GM18907 (cell line): ENCODE measurements around the gene FGF14.
"Not testable (repeated sequence)": the region's sequence is repeated elsewhere in the genome, so short reads cannot be mapped to it uniquely, and the experiment has no call there.

Source experiments
- ATAC-seq: cut with Tn5 transposase; IDR thresholded peaks from one replicate; pipeline ENCODE4 v1.9.1; 2021; ENCODE audit warnings: mild to moderate bottlenecking, moderate library complexity; ENCODE audit not compliant: unreplicated experiment

The FGF14 gene

DNA sequence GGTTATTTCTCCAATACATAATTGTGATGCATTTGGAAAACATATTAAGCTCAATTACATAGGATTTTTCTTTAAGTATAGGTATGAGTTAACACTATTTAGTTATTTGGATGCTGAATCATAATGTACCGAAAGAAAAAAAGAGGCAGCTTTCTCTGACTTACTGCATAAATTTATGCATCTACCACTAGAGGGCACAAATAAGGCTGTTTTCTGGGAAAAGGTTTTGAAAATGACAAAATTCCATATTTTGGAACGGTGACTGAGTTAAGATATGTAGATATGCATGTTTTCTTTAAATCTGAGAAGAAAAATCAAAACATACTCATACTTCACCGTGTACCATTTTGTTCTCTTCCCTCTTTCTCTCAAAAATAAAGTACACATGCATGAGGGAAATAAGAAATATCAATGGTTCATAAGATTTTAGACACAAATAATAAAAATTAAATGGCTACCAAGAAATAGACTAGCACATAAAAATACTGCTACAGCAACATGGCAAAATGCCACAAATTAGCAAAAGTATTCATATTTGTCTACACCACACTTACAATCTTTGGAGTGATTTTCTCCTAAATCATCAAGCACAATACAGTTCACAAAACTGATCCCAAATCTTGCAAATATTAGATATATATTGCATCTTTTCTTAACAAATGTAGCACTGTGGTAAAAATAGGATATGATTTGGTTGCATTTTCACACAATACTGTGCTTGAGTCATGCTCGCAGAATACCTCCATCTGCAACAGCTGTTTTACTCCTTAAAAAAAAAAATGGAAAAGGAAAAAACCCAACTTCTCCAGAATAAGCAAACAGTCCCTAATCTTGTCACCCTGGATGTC, 260.0 kb downstream of the FGF14 start:
- no peak for ATAC-seq

DNA sequence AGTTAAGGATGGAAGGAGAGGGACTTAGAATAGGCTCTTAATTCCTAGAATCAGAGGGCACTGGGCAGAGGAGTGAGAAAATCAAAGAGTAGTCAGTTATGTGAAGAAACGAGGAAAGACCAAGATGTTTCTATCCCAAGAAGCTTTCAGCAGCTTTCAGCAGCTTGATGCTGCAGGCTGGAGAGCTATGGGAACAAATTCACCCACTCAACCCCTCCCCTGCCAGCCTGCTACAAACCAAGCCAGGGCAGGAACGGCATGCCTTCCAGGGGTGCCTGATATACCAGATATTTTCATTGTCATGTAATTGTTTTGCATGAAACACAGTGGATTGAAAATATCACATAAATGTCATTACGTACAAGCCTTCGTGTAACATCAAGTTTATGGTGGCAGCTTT, 262.2 kb downstream of the FGF14 start:
- ATAC-seq: no peak

DNA sequence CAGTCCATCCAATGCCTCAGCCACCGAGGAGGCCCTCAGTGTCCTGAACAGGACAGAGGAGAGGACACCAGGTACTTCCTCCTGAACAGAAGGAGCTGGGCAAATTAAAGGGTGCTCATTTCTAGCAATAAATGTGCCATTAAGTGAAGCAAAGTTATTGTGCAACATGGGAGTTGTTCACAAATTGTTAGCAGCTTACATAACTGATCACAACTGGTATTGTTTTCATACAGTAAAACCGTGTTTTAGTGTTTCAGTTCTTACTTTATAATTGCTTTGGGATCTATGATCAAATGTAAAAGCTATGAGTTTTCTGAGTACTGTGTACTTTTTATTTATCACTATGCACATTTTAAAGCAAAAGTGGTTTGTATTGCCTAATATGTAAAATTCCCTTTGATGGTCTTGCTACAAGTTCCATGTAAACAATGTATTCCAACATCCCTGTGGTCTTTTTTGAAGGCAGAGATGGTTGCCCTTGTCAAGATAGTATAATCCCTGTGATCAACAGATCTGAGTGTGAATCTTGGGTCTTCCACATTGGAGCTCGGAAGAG, 263.1 kb downstream of the FGF14 start:
- ATAC-seq: no peak

DNA sequence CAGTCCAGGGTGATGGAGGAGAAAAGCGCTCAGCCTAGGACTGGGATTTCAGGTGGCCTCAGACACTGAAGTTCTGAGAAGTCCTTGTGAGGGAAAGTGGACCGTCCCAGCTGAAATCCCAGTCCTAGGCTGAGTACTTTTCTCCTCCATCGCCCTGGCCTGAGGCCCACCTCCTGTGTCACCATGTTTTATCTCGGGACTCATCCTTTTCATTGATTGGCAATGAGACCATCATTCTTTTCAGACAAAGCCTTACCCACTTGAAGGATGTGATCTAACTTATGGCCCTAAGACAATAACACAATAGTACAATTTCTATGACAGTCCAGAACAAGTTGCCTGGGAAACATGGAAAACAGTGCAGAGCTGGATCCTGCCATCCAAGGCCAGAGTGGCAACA, 263.9 kb downstream of the FGF14 start:
- ATAC-seq: not testable (repeated sequence)

DNA sequence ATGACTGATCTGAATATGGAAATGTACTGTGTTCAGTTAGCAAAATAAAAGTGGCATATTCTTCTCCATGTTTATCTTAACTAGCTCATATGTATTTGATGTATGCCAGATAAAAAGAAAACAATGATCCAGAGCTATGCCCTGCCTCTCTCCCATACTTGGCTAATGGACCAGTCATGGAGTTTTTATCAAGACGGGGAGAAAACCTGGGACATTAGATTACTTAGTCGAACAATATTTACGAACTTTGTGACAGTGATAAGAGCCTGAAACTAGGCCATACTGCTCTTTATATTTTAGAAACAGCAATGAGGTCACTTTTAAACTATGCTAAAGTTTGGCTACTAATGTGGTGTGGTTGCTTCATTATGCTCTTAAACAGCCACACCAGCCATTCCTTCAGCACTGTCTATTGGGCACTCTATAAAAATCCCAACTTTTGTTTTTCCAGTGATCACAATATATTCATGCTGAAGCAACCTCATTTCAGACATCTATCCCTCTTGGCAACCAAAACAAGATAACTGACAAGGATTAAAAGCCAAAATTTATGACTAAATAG, 265.0 kb downstream of the FGF14 start:
- ATAC-seq: no peak

DNA sequence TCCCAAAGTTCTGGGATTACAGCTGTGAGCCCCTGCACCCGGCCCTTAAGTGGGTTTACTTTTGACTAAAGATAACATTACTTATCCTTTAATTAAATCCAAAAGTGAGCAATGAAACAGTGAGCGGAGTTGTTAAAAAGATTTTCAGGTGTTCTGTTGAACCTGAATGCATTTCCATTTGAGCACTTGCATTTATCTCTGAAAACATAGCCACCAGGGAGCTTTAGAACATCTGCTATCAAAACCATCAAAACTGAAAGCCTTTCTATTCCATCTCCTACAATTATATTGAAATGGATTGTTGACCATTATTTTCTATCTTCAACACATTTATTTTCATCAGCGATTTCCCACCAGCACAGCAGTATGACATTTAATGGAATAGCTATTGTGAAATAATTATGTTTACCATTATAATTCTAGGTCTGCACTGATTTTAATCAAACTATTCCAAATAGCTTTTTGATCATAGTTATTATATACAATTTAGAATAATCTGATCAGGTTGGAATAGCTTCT, 269.0 kb downstream of the FGF14 start:
- ATAC-seq: no peak

DNA sequence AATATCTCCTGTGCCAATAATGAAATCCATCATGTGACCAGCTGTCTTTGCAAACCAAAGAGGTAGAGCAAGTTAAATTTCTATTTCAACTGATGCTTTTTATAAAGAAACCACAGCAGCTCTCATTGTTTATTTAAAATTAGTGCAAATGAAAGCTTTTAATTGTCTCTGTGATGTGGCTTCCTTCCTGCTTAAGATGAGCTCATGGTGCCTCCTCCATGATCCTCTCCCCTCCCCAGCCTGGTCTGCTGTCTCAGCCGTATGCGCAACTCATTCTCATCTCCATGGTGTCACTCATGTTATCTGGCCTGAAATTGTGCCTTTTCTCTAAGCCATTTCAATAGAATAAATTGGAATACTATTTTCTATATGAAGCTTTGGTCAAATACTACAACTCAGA, 270.6 kb downstream of the FGF14 start:
- ATAC-seq: no peak

DNA sequence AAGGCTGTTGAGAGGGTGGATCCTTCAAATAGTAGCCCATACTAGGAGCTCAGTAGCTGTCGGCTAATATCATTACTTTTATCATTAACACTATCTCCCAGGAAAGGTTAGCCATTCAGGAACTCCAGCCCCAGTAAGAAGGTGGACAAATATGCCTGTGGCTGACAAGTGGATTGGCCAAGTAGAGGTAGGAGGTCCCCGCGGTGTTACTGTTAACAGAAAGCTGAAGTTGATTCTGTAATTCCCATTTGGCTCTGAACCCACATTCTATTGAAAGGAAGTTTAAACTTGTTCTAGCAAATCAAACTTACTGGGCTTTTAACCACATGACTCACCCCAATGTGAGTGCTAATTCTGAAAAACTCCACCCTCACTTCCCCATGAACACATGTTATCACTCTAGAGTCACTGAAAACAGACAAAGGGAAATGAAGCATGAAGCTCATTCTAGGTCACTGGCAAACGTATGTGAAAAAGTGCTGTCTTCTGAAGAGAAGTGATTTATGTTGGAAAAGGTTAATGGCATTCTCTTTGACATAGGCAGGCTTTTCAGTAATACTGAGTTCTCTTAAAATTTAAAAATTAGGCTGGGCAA, 273.5 kb downstream of the FGF14 start:
- ATAC-seq: peak; percentile 70

DNA sequence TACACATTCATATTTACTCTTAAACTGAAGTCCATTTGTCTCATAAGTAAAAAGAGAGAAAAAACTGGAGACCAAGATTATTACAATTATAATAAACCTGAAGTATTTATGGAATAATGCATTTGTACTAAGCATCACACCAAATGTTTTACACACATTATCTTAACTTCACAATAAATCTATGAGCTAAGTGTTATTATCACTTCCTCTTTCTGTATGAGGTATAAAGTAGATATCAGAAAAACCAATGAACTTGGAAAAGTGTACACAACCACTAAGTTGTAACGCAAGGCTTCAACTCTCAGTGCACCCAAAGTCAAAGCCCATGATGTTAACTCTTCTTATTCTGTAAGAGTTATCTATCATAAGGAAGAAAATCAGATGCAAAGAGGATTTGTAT, 274.7 kb downstream of the FGF14 start:
- no peak for ATAC-seq

DNA sequence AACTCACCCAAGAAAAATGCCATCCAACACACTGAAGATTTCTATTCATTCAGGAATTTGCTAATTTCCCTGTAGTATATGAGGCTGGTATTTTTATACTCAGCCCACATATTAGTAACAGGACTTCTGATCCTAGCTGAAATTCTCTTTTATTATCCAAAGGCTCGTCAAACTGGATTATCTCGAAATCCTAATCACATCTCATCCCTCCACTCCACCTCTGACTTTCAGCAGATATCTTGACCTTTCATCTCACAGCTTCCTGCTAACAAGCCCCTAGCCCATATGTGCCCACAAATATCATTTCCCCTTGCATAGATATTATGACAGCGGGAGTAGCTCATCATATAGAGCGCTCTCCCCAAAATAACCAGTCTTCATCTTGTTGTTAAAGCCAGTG, 279.7 kb downstream of the FGF14 start:
- ATAC-seq: no peak

DNA sequence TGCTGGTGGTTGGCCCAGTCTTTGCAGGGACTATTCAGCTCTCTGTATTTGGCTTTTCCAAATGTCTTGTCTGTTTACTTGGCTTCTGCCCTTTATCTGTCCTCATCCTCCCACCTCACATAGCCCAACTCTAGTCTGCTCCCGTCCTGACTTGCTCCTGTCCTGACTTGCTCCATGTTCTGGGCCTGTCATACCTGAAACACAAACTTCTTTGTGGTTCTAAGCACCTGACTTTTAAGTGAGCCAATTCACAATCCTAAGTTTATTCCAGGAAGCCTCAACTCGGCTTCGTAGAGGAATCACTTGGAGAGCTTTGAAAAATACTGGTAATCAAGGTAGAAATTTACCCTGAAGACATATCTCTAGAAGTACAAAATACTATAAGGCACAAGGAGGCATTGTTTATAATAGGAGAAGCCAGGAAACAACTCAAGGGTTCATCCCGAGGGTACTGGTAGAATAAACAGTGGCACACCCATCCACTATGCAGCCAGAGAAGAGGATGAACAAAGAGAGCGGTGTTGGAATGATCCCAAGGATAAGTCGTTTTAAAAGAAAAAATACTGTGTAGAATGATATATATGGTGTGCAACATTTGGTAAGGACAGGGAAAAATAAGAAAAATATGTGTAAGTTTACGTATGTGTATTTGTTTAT, 284.5 kb downstream of the FGF14 start:
- ATAC-seq: no peak

DNA sequence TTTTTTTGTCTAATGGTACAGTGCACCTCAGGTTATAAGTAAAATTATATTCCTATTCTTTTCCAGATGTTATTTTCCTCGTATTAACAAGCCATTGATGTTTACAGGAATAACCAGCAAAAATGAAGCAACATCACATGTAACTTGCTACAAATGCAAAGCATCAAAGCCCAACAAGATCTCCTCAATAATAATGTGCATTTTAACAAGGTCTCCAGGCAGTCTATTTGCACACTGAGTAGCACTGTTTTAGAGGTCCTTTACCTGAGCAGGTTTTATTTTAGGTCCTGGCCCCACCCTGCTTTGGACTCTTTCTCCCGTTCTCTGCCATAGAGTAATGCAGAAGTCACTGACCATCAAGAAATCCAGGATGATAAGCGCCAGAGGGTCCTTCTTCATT, 298.4 kb downstream of the FGF14 start:
- no peak for ATAC-seq

DNA sequence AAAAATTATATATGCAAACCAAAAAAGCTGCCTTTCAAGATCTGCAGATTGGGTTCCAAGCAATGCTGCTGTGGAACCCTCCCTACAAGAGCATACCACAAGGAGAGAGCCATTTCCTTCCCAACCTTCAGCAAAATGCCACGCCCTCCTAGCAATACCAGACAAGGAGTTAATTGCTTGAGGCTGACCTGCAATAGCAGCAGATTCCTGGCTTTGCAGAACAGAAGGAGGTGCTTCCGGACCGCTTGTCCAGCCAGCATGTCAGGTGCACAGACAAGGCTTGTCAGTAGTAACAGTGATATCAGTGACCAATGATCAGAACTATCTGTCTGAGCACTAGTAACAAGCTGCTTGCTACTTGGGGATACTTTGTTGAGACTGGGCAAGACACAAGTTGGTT, 301.6 kb downstream of the FGF14 start:
- no peak for ATAC-seq

DNA sequence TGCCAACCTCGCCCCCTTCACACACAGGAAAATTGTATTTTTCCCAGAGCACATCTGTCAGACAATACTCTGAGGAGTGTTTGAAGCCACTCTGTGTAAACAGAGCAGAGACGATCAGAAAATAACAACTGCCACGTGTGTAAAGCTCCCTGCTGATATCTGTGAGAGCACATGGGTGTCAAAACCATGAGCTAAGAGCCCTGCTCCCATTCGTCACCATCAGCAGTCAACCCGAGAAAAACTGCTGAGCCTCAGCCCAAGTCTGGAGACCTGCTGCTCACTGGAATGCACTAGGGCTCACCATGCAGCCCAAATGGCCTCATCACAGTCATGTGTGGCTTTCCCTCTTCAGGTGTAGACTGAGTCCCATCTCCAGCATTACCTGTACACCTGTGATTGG, 304.1 kb downstream of the FGF14 start:
- no peak for ATAC-seq

DNA sequence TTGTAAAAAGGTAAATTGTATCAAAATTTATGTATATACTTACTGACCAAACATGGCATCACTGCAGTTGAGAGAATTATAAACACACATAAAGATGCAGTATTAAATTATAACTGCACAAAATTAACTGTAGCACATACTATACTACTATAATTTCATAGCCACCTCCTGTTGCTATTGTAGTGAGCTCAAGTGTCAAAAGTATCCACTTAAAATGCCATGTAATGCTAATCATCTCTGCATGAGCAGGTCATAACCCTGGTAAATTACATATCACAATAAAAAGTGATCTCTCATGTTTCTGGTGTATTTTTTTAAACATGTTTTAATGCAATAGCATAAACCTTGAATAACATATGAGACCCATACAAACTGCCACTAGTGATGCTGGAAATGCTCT, 308.6 kb downstream of the FGF14 start:
- ATAC-seq: not testable (repeated sequence)

DNA sequence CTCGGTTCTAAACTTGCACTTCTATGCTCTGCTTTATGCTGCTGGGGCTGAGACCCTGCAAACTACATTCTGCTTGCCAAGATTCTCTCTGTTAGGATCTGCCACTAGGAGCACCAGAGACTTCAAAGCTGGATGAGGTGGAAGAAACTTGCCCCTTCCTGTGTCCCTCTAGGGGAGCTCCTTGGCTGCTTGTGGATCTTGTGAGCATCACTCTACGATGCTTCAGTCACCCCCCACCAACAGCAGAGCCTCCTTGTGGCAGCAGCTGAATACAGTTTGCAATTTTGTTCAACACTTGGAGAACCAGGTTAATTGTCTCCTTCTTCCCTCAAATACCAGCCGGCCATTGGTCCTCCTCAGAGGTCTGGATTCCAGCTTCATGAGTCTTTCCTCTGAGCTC, 310.6 kb downstream of the FGF14 start:
- ATAC-seq: no peak

DNA sequence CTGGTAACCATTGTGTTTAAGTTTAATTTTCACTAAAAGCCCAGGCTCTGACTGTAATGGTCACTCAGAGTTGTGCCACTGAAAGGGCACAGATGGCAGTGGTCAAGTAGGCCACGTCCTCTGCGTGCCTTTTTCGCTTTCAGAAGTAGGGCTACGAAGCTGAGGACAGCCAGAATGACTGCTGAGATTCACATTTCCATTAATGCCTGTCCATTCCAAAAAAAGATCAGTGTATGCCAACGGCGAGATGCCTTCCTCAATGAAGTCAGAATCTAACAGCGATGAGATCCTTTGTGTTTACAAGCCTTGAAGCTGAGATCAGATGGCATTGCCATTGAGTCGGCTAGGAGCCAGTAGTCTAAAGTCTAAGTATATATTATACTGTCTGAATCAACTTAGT, 311.3 kb downstream of the FGF14 start:
- no peak for ATAC-seq

DNA sequence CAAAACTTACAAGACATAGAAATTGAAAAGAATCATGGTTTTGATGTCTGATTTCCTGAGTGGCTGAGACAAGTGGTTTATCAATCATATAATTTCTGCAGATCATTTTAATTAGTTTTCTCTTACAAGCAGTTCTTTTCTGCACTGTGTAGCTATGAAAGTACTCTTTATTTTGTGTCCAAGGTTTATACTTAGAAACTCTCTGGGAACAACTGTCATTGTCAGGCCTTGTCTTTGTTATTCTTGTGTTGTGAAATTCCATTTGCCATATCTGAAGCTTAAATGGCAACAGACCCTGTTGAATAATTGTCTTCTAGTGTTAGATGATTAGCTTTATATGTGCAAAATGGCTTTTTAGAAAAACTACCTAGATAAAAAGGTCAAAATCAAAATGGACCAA, 312.1 kb downstream of the FGF14 start:
- ATAC-seq: no peak

DNA sequence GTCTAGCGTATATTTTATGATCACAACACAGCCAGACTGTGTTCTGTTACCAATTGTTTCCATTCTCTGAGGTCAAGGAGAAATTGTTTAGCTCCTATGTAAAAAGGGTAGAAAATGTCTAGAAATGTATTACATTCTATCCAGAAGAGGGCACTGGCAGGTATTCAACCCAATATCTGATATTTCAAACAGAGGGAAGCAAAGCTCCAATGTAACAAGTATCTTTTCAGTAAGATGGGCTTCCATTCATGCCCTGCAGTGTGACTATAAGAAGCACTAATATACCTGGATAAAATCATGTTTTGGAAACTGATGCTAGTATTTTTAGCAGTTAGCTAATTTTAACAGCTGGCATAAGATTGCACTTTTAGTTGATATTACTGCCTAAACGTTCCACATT, 312.7 kb downstream of the FGF14 start:
- no peak for ATAC-seq

DNA sequence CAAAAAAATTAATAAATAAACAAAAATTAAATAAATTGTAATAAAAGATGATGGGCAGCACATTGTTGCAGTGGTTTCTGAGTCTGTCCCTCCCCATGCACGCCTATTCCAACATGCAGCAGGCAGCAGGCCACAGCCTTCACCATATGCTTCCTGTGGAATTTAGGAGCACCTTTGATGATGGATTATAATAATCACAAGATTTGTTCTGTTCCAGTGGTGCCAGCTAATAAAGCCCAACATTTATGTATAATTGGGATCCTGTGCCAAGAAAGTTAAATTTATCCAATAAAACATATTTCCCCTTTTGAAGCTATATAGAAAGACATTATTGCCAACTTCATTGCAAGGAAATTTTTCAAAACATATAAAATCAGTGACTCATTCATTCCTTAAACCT, 328.6 kb downstream of the FGF14 start:
- no peak for ATAC-seq

DNA sequence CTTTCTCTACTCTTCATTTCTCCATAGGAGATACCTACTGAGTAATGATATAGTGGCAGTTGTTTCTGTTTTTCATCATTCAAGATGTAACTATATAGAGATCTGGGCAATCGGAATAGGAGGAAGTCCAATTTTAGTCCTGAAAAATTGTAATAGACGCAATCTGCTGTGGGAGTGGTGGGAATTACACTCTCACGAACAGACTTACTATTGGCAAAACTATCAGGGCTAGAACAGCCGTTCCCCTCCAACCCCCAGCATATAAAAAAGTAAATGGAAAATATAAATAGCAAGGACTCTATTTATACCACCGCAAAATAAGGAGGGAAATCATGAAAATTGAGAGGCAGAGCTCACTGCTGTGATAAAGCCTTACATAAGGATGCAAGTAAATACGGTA, 330.1 kb downstream of the FGF14 start:
- ATAC-seq: no peak
